ENCODE results near the gene SLC26A9.

The SLC26A9 gene

GRCh38 chr1:205974712-205975111, 31.5 kb upstream of the SLC26A9 start:
- DNase-seq (ENCODE audit: low read depth, low spot score), result no peak
- H3K27ac ChIP-seq, result no peak overlapping the region

GRCh38 chr1:205973377-205974232, 30.3 kb upstream of the SLC26A9 start:
- no peak for DNase-seq (ENCODE audit: low read depth, low spot score)
- H3K27ac ChIP-seq, result no peak overlapping the region

GRCh38 chr1:205972491-205973168, 29.4 kb upstream of the SLC26A9 start:
- H3K27ac ChIP-seq, result no peak overlapping the region
- no peak for DNase-seq (ENCODE audit: low read depth, low spot score)

- no peak overlapping the region for H3K27ac ChIP-seq
- DNase-seq (ENCODE audit: low read depth, low spot score), result no peak
Measured at GRCh38 chr1:205972081-205972480, 28.8 kb upstream of the SLC26A9 start.

- H3K27ac ChIP-seq, result no peak overlapping the region
- no peak for DNase-seq (ENCODE audit: low read depth, low spot score)
Measured at GRCh38 chr1:205971082-205971481, 27.8 kb upstream of the SLC26A9 start.

- no peak overlapping the region for H3K27ac ChIP-seq
- DNase-seq (ENCODE audit: low read depth, low spot score), result no peak
Measured at GRCh38 chr1:205970486-205970885, 27.2 kb upstream of the SLC26A9 start.

GRCh38 chr1:205969229-205969628, 26.0 kb upstream of the SLC26A9 start:
- no peak for DNase-seq (ENCODE audit: low read depth, low spot score)
- H3K27ac ChIP-seq, result no peak overlapping the region

GRCh38 chr1:205967554-205968335, 24.5 kb upstream of the SLC26A9 start:
- no peak for DNase-seq (ENCODE audit: low read depth, low spot score)
- peak overlapping the region; percentile 30 for H3K27ac ChIP-seq

- no peak for DNase-seq (ENCODE audit: low read depth, low spot score)
- H3K27ac ChIP-seq, result no peak overlapping the region
Measured at GRCh38 chr1:205965036-205965884, 22.0 kb upstream of the SLC26A9 start.

GRCh38 chr1:205963352-205964155, 20.3 kb upstream of the SLC26A9 start:
- peak overlapping the region; percentile 78 for H3K27ac ChIP-seq
- no peak for DNase-seq (ENCODE audit: low read depth, low spot score)

GRCh38 chr1:205962821-205963221, 19.6 kb upstream of the SLC26A9 start:
- DNase-seq (ENCODE audit: low read depth, low spot score), result no peak
- H3K27ac ChIP-seq, result peak overlapping the region; percentile 78

GRCh38 chr1:205961991-205962820, 18.9 kb upstream of the SLC26A9 start:
- DNase-seq (ENCODE audit: low read depth, low spot score), result no peak
- H3K27ac ChIP-seq, result peak overlapping the region; percentile 78

- DNase-seq (ENCODE audit: low read depth, low spot score), result no peak
- peak overlapping the region; percentile 78 for H3K27ac ChIP-seq
Measured at GRCh38 chr1:205961405-205961804, 18.1 kb upstream of the SLC26A9 start.

- no peak for DNase-seq (ENCODE audit: low read depth, low spot score)
Measured at GRCh38 chr1:205959789-205960188, 16.5 kb upstream of the SLC26A9 start.

GRCh38 chr1:205955499-205955898, 12.2 kb upstream of the SLC26A9 start:
- no peak overlapping the region for H3K27ac ChIP-seq
- no peak for DNase-seq (ENCODE audit: low read depth, low spot score)

More at GRCh38 chr1:205959789-205960188, 16.5 kb upstream of the SLC26A9 start:
- H3K27ac ChIP-seq, result no peak overlapping the region

- DNase-seq (ENCODE audit: low read depth, low spot score), result no peak
- H3K27ac ChIP-seq, result no peak overlapping the region
Measured at GRCh38 chr1:205954819-205955404, 11.7 kb upstream of the SLC26A9 start.

- no peak for DNase-seq (ENCODE audit: low read depth, low spot score)
- H3K27ac ChIP-seq, result peak overlapping the region; percentile 27
Measured at GRCh38 chr1:205951746-205952145, 8.5 kb upstream of the SLC26A9 start.
